GM23248 (cell line): ENCODE measurements around the gene ASPSCR1.

ENCODE experiments used
- EZH2 ChIP-seq: fragments of 200-600 bp; sonication (generic); IDR thresholded peaks from 2 replicates; pipeline ENCODE4 v1.6.1; 2018; ENCODE audit warnings: antibody characterized with exemption, mild to moderate bottlenecking; ENCODE audit not compliant: insufficient read depth, poor library complexity, severe bottlenecking
- EZH2phosphoT487 ChIP-seq: fragments of 200-600 bp; sonication (generic); IDR thresholded peaks from 2 replicates; pipeline ENCODE4 v1.6.1; 2018; ENCODE audit warnings: antibody characterized with exemption, moderate library complexity, mild to moderate bottlenecking, low read depth; ENCODE audit not compliant: insufficient read depth

GRCh38 chr17:82055965-82056728 lies 78.7 kb downstream of the ASPSCR1 start:
- TF ChIP-seq EZH2 (no peak), EZH2phosphoT487 (no peak)
